ENCODE data around the gene MSANTD1.

Gene MSANTD1

DNA sequence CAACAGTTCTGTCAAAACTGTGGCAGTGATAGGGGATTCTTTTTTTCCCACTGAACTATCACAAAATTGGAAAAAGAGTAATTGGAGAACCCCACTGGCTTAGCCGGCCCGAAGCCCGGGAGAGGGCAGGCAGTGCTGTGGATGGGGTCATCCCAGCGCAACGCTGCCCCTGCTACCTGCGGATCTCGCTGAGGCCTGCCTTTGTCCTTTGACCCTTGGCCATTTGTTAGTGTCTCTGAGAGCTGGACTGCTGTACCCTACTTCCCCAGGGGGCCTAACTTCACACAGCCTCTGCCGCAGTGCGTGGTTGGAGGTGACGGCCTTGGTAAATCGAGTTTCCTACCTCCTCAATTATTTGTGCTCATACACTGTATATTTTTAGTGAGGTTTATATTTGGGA lies 43.0 kb upstream of the MSANTD1 start:
- Histone ChIP-seq H3F3A (ENCODE audit: control insufficient read depth, insufficient read depth) (0 out of 2 replicates have a peak, but pooled peaks cover 4% of the 10 kb centered on the region), H3K27me3 (ENCODE audit: control insufficient read depth, low read length) (no peaks in the 10 kb centered on the region), H4K20me1 (ENCODE audit: control insufficient read depth, insufficient read depth, low read depth, low read length) (no peaks in the 10 kb centered on the region), H3K9me3 (ENCODE audit: control insufficient read depth, insufficient read depth, low read length) (no peaks in the 10 kb centered on the region), H3K4me3 (ENCODE audit: low read length) (no peak overlapping the region), H3K9me2 (replicated peaks; ENCODE audit: control insufficient read depth, low read length) (no peaks in the 10 kb centered on the region), H3K27ac (ENCODE audit: low read depth, low read length) (no peak overlapping the region), H3K79me2 (ENCODE audit: control insufficient read depth, low read length) (no peaks in the 10 kb centered on the region), H3K4me1 (ENCODE audit: control insufficient read depth, low read length) (peaks cover 20% of the 10 kb centered on the region), H3K4me2 (ENCODE audit: low read length) (no peak overlapping the region), H3K36me3 (ENCODE audit: control insufficient read depth, low read length) (peaks cover 74% of the 10 kb centered on the region)
- TF ChIP-seq, protein P1, sequence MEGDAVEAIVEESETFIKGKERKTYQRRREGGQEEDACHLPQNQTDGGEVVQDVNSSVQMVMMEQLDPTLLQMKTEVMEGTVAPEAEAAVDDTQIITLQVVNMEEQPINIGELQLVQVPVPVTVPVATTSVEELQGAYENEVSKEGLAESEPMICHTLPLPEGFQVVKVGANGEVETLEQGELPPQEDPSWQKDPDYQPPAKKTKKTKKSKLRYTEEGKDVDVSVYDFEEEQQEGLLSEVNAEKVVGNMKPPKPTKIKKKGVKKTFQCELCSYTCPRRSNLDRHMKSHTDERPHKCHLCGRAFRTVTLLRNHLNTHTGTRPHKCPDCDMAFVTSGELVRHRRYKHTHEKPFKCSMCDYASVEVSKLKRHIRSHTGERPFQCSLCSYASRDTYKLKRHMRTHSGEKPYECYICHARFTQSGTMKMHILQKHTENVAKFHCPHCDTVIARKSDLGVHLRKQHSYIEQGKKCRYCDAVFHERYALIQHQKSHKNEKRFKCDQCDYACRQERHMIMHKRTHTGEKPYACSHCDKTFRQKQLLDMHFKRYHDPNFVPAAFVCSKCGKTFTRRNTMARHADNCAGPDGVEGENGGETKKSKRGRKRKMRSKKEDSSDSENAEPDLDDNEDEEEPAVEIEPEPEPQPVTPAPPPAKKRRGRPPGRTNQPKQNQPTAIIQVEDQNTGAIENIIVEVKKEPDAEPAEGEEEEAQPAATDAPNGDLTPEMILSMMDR (IDR thresholded peaks at IDR 0.05; ENCODE audit: low read depth, low read length, poor library complexity, severe bottlenecking) = no peak
- no peak for TF ChIP-seq EZH2phosphoT487 (IDR thresholded peaks at IDR 0.05; ENCODE audit: borderline replicate concordance, low read length)

- H3K27me3 ChIP-seq (ENCODE audit: control insufficient read depth, low read length) = no peaks in the 10 kb centered on the region
- no peak overlapping the region for H3K4me3 ChIP-seq (ENCODE audit: low read length)
- H3K4me1 ChIP-seq (ENCODE audit: control insufficient read depth, low read length) = peaks cover 15% of the 10 kb centered on the region
- no peaks in the 10 kb centered on the region for H3K9me3 ChIP-seq (ENCODE audit: control insufficient read depth, insufficient read depth, low read length)
- H3K36me3 ChIP-seq (ENCODE audit: control insufficient read depth, low read length) = peaks cover 76% of the 10 kb centered on the region
- no peak overlapping the region for H3K27ac ChIP-seq (ENCODE audit: low read depth, low read length)
- no peaks in the 10 kb centered on the region for H4K20me1 ChIP-seq (ENCODE audit: control insufficient read depth, insufficient read depth, low read depth, low read length)
- no peaks in the 10 kb centered on the region for H3K9me2 ChIP-seq (replicated peaks; ENCODE audit: control insufficient read depth, low read length)
- H3K4me2 ChIP-seq (ENCODE audit: low read length) = no peak overlapping the region
- H3F3A ChIP-seq (ENCODE audit: control insufficient read depth, insufficient read depth) = 0 out of 2 replicates have a peak, but pooled peaks cover 4% of the 10 kb centered on the region
- no peak for TF ChIP-seq EZH2phosphoT487 (IDR thresholded peaks at IDR 0.05; ENCODE audit: borderline replicate concordance, low read length)
- TF ChIP-seq, protein P1 (IDR thresholded peaks at IDR 0.05; ENCODE audit: low read depth, low read length, poor library complexity, severe bottlenecking) = no peak
- no peaks in the 10 kb centered on the region for H3K79me2 ChIP-seq (ENCODE audit: control insufficient read depth, low read length)
These were observed 42.4 kb upstream of the MSANTD1 start for GRCh38 chr4:3206439-3207100.

DNA sequence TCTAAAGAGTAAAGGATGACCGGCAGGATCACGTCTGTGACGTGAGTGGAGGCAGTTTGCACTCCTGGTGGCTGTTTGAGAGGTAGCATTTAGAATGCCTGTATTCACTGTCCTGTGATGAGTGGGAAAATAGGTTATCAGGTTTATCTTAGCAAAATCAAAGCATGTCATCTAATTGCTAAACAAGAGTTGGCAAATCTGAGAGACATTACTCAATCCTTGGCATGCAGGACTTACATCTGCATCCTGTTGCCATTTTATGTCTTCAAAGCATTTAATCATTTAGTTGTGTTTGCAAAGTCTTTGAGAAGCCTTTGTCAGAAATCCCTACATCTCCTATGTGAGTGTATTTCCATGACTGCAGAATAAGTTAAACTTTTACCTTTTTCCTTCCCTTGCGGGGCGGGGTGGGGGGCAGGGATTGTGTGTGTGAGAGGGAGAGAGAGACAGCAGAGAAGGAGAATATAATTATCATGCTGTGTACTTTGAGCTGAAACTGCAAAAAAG lies 41.4 kb upstream of the MSANTD1 start:
- H3K9me3 ChIP-seq (ENCODE audit: control insufficient read depth, insufficient read depth, low read length) = no peaks in the 10 kb centered on the region
- no peaks in the 10 kb centered on the region for H4K20me1 ChIP-seq (ENCODE audit: control insufficient read depth, insufficient read depth, low read depth, low read length)
- no peak for TF ChIP-seq EZH2phosphoT487 (IDR thresholded peaks at IDR 0.05; ENCODE audit: borderline replicate concordance, low read length)
- TF ChIP-seq, protein P1 (IDR thresholded peaks at IDR 0.05; ENCODE audit: low read depth, low read length, poor library complexity, severe bottlenecking) = no peak
- peaks cover 76% of the 10 kb centered on the region for H3K36me3 ChIP-seq (ENCODE audit: control insufficient read depth, low read length)
- H3K27ac ChIP-seq (ENCODE audit: low read depth, low read length) = no peak overlapping the region
- H3K4me1 ChIP-seq (ENCODE audit: control insufficient read depth, low read length) = peaks cover 5% of the 10 kb centered on the region
- no peaks in the 10 kb centered on the region for H3K9me2 ChIP-seq (replicated peaks; ENCODE audit: control insufficient read depth, low read length)
- H3K27me3 ChIP-seq (ENCODE audit: control insufficient read depth, low read length) = no peaks in the 10 kb centered on the region
- H3K4me3 ChIP-seq (ENCODE audit: low read length) = no peak overlapping the region
- H3K79me2 ChIP-seq (ENCODE audit: control insufficient read depth, low read length) = no peaks in the 10 kb centered on the region
- no peak overlapping the region for H3K4me2 ChIP-seq (ENCODE audit: low read length)
- H3F3A ChIP-seq (ENCODE audit: control insufficient read depth, insufficient read depth) = 0 out of 2 replicates have a peak, but pooled peaks cover 4% of the 10 kb centered on the region
